ENCODE data around the gene GEMIN8. TPM values are rescaled to one million over a fixed set of nuclear protein-coding genes. Genes with fewer than 3 reads are reported as not detected.

GEMIN8 gene
- polyA plus RNA-seq, 1 donor from 2014 or later, result 26.1 TPM

DNA sequence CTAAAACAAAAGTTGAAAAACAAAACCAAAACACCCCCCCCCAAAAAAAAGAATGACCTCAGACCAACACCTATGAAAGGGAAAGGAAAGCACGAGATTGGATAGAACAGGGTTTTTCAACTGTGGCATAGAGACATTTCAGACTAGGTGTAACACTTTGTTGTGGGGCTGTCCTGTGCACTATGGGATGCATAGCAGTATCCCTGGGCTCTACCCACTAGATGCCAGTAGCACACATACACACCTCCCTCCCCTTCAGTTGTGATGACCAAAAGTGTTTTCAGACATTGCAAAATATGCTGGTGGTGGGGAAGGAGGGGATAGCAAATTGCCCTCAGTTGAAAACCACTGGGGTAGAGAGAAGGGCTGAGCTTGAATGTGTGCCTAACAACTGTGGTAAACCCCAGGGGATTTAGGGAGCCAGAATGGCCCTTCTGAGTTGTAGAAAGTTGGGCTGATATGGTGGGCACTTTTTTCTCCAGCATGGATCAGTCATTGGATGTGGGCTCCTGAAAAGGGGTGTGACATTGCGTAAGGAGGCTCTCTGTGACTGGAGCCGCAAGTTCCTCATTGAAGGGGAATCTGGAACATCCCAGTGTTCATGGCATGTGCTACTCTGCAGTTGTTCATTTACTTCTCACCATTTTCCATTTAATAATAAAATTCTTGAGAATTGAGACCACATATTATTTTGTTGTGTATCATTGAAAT is 8.8 kb upstream of the GEMIN8 start:
- Histone ChIP-seq H3K4me3 (ENCODE audit: low read length) (no peak overlapping the region), H4K20me1 (ENCODE audit: insufficient read depth) (no peaks in the 10 kb centered on the region), H3K27me3 (ENCODE audit: insufficient read depth, low read depth, low read length) (no peaks in the 10 kb centered on the region), H2AFZ (ENCODE audit: low read depth, low read length) (no peak overlapping the region), H3K36me3 (ENCODE audit: insufficient read depth, low read length) (no peaks in the 10 kb centered on the region), H3K9me3 (ENCODE audit: low read length) (no peaks in the 10 kb centered on the region), H3K9ac (ENCODE audit: low read length) (no peak overlapping the region), H3K27ac (ENCODE audit: low read length) (no peak overlapping the region), H3F3A (ENCODE audit: insufficient read depth, low read length, poor library complexity, severe bottlenecking) (no peaks in the 10 kb centered on the region), H3K79me2 (replicated peaks; ENCODE audit: insufficient read depth, low read length) (no peaks in the 10 kb centered on the region), H3K4me2 (ENCODE audit: low read length) (no peak overlapping the region), H3K9me2 (ENCODE audit: insufficient read depth, low read length) (no peaks in the 10 kb centered on the region)
- no peak for TF ChIP-seq POLR2AphosphoS5 (IDR thresholded peaks at IDR 0.05)
- TF ChIP-seq RAD21 (conservative IDR thresholded peaks at IDR 0.05), result no peak
- TF ChIP-seq MXI1 (conservative IDR thresholded peaks at IDR 0.05; ENCODE audit: poor library complexity, severe bottlenecking), result no peak
- TF ChIP-seq REST (IDR thresholded peaks at IDR 0.05; ENCODE audit: borderline replicate concordance), result no peak
- TF ChIP-seq EZH2 (IDR thresholded peaks at IDR 0.05; ENCODE audit: borderline replicate concordance, insufficient read depth, low read length, poor library complexity, severe bottlenecking), result no peak
- no peak for TF ChIP-seq TAF1 (IDR thresholded peaks at IDR 0.05; ENCODE audit: low read depth)
- TF ChIP-seq SMC3 (conservative IDR thresholded peaks at IDR 0.05; ENCODE audit: poor library complexity), result no peak
- no peak for TF ChIP-seq EP300 (conservative IDR thresholded peaks at IDR 0.05; ENCODE audit: poor library complexity, severe bottlenecking)
- TF ChIP-seq CTCF (IDR thresholded peaks at IDR 0.05; ENCODE audit: poor library complexity, severe bottlenecking), result no peak

DNA sequence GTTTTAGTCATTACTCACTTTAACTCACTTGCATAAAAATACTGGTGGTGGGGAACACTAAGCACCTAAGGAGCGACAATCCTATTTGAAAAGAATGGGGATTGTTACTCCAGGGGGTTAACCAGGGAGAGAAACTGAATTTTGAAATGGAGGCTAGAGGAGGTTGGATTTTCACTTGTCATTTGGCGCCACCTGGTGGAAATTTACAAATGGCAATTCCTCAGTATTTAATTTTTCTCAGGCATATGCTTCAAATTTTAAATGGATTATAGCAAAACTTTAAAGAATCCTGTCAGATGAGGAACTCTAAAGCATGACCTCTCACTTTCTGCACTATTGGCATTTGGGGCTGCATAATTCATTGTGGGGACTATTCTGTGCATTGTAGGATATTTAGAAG is 2.7 kb upstream of the GEMIN8 start:
- H3K9ac ChIP-seq (ENCODE audit: low read length), result no peak overlapping the region
- H3K4me3 ChIP-seq (ENCODE audit: low read length), result no peak overlapping the region
- no peaks in the 10 kb centered on the region for H3K9me3 ChIP-seq (ENCODE audit: low read length)
- no peaks in the 10 kb centered on the region for H4K20me1 ChIP-seq (ENCODE audit: insufficient read depth)
- H3K79me2 ChIP-seq (replicated peaks; ENCODE audit: insufficient read depth, low read length), result no peaks in the 10 kb centered on the region
- H3K27me3 ChIP-seq (ENCODE audit: insufficient read depth, low read depth, low read length), result no peaks in the 10 kb centered on the region
- H3F3A ChIP-seq (ENCODE audit: insufficient read depth, low read length, poor library complexity, severe bottlenecking), result no peaks in the 10 kb centered on the region
- H3K36me3 ChIP-seq (ENCODE audit: insufficient read depth, low read length), result no peaks in the 10 kb centered on the region
- TF ChIP-seq MXI1 (conservative IDR thresholded peaks at IDR 0.05; ENCODE audit: poor library complexity, severe bottlenecking), result no peak
- peak; percentile 80 for TF ChIP-seq CTCF (IDR thresholded peaks at IDR 0.05; ENCODE audit: poor library complexity, severe bottlenecking)
- TF ChIP-seq RAD21 (conservative IDR thresholded peaks at IDR 0.05), result peak; percentile 84
- TF ChIP-seq SMC3 (conservative IDR thresholded peaks at IDR 0.05; ENCODE audit: poor library complexity), result peak; percentile 86
- no peak overlapping the region for H3K4me2 ChIP-seq (ENCODE audit: low read length)
- no peak overlapping the region for H2AFZ ChIP-seq (ENCODE audit: low read depth, low read length)
- H3K9me2 ChIP-seq (ENCODE audit: insufficient read depth, low read length), result no peaks in the 10 kb centered on the region
- no peak overlapping the region for H3K27ac ChIP-seq (ENCODE audit: low read length)
